Hepatocyte (in vitro differentiated cells): Measurements from ENCODE around the gene TTC8. TPM values are rescaled to one million over a fixed set of nuclear protein-coding genes. Genes with fewer than 3 reads are reported as not detected.
"Not testable (repeated sequence)": the region's sequence is repeated elsewhere in the genome, so short reads cannot be mapped to it uniquely, and the experiment has no call there.

ENCODE experiments used
- DNase-seq: peaks from one replicate; pipeline ENCODE4 v3.0.0-alpha.2; 2016; ENCODE audit warnings: low spot score
- H2AFZ ChIP-seq: fragments of 200-600 bp; sonication (generic); 2 replicates; pipeline ENCODE4 v1.6.0; 2016; ENCODE audit warnings: antibody characterized with exemption, mild to moderate bottlenecking
- H3K27ac ChIP-seq: fragments of 200-600 bp; sonication (generic); 2 replicates; pipeline ENCODE4 v1.5.1; 2016; ENCODE audit warnings: mild to moderate bottlenecking
- H3K27me3 ChIP-seq: fragments of 200-600 bp; sonication (generic); 2 replicates; pipeline ENCODE4 v1.6.1; 2016
- H3K36me3 ChIP-seq: fragments of 200-600 bp; sonication (generic); replicated peaks from 2 replicates; pipeline ENCODE4 v1.5.1; 2016; ENCODE audit warnings: low read depth; ENCODE audit not compliant: insufficient read depth
- H3K4me1 ChIP-seq: fragments of 200-600 bp; sonication (generic); 2 replicates; pipeline ENCODE4 v1.5.1; 2016; ENCODE audit warnings: mild to moderate bottlenecking, moderate library complexity; ENCODE audit not compliant: insufficient read depth
- H3K4me2 ChIP-seq: fragments of 200-600 bp; sonication (generic); 2 replicates; pipeline ENCODE4 v1.6.0; 2016
- H3K4me3 ChIP-seq: fragments of 200-600 bp; sonication (generic); 2 replicates; pipeline ENCODE4 v1.5.1; 2016; ENCODE audit warnings: mild to moderate bottlenecking
- H3K79me2 ChIP-seq: fragments of 200-600 bp; sonication (generic); 2 replicates; pipeline ENCODE4 v1.6.0; 2017; ENCODE audit warnings: mild to moderate bottlenecking
- H3K9me2 ChIP-seq: fragments of 200-600 bp; sonication (generic); replicated peaks from 2 replicates; pipeline ENCODE4 v1.6.0; 2017; ENCODE audit warnings: mild to moderate bottlenecking; ENCODE audit not compliant: insufficient read depth
- H3K9me3 ChIP-seq: fragments of 200-600 bp; sonication (generic); 2 replicates; pipeline ENCODE4 v1.5.1; 2016; ENCODE audit warnings: low read depth, mild to moderate bottlenecking
- H4K20me1 ChIP-seq: fragments of 200-600 bp; sonication (generic); 2 replicates; pipeline ENCODE4 v1.6.0; 2016; ENCODE audit warnings: mild to moderate bottlenecking; ENCODE audit not compliant: insufficient read depth, poor library complexity, severe bottlenecking
- EZH2 ChIP-seq: fragments of 200-600 bp; sonication (generic); IDR thresholded peaks from 2 replicates; pipeline ENCODE4 v1.6.1; 2016; ENCODE audit warnings: antibody characterized with exemption, mild to moderate bottlenecking, borderline replicate concordance
- EZH2phosphoT487 ChIP-seq: fragments of 200-600 bp; sonication (generic); IDR thresholded peaks from one replicate; pipeline ENCODE4 v1.6.1; 2018; ENCODE audit warnings: antibody characterized with exemption, mild to moderate bottlenecking, low read depth, moderate library complexity; ENCODE audit not compliant: unreplicated experiment, severe bottlenecking
- WGBS: methylation state at CpG from one replicate; pipeline ENCODE4 v1.1.6; 2016; ENCODE audit warnings: low lambda C conversion rate; ENCODE audit errors: missing lambda C conversion rate; 5-methylcytosine and 5-hydroxymethylcytosine counted together
- polyA plus RNA-seq: library from polyadenylated mRNA; unstranded; fragments of >200 nt; fragmentation: Nextera tagmentation; extraction: Ambion mirVana; gene quantifications from 2 replicates; pipeline ENCODE4 v1.2.1, GENCODE V29; 2016
- total RNA-seq: library from RNA; depleted of rRNA; stranded (reverse); fragments of >200 nt; gene quantifications from 2 replicates; pipeline ENCODE4 v1.2.3, GENCODE V29; 2014
- TF ChIP-seq, protein P1 (sequence below): fragments of 200-600 bp; sonication (generic); IDR thresholded peaks from 2 replicates; pipeline ENCODE4 v1.5.1; 2016; ENCODE audit warnings: antibody characterized with exemption, mild to moderate bottlenecking; ENCODE audit not compliant: poor library complexity

TTC8 gene
- total RNA-seq = 18.4 and 25.6 TPM in 2 replicates
- polyA plus RNA-seq = 21.4 and 23.0 TPM in 2 replicates

DNA sequence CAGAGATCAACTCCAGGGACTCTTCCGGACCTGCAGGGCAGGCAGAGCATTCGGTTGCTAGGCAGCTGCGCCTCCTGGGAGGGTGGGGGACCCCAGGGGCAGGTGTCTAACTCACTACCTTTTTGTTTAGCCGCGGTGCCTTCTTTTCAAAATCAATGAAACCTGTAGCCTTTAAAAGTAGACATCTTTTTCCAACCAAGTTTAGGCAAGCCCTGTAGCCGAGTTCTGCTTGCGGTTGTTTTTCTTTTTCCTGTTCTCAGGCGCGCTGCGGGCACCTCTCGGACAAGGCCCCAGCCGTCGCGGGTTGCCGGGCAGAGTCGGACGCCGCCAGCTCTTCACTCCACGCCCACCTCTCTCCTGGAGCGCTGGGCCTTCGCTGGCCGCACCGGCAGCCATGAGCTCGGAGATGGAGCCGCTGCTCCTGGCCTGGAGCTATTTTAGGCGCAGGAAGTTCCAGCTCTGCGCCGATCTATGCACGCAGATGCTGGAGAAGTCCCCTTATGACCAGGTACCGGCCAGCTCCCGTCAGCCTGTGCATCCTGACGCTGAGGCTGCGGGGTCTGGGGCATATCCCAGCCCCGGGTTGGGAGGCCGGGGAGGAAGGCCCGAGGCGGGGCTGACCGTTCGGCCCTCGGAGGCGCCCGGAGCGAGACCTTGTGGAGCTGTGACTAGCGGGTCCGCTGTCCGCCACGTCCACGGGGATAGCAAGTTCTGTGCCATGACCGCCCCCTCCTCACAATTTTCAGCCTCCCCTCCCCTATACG is at the start of gene TTC8:
Gene TTC8, plus strand, starts transcription at position 338 of the 764 bp plus-strand sequence. Its CDS starts 57 bp downstream, at position 395.
- peak within 1 kb of the TSS; percentile 92 for H3K27ac ChIP-seq
- H3K36me3 ChIP-seq = no peaks in the 10 kb centered on the region
- no peaks in the 10 kb centered on the region for H4K20me1 ChIP-seq
- peak within 1 kb of the TSS; percentile 70 for H3K4me2 ChIP-seq
- WGBS = under 1% methylated on average over 48 of the region's 50 CpGs
- TF ChIP-seq EZH2 = no peak
- no peak for TF ChIP-seq EZH2phosphoT487
- TF ChIP-seq, protein P1, sequence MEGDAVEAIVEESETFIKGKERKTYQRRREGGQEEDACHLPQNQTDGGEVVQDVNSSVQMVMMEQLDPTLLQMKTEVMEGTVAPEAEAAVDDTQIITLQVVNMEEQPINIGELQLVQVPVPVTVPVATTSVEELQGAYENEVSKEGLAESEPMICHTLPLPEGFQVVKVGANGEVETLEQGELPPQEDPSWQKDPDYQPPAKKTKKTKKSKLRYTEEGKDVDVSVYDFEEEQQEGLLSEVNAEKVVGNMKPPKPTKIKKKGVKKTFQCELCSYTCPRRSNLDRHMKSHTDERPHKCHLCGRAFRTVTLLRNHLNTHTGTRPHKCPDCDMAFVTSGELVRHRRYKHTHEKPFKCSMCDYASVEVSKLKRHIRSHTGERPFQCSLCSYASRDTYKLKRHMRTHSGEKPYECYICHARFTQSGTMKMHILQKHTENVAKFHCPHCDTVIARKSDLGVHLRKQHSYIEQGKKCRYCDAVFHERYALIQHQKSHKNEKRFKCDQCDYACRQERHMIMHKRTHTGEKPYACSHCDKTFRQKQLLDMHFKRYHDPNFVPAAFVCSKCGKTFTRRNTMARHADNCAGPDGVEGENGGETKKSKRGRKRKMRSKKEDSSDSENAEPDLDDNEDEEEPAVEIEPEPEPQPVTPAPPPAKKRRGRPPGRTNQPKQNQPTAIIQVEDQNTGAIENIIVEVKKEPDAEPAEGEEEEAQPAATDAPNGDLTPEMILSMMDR = no peak
- peak; percentile 96 for DNase-seq
- H3K79me2 ChIP-seq = peaks cover 39% of the 10 kb centered on the region
- H2AFZ ChIP-seq = peak within 1 kb of the TSS; percentile 77
- H3K9me3 ChIP-seq = no peaks in the 10 kb centered on the region
- no peaks in the 10 kb centered on the region for H3K9me2 ChIP-seq
- peak within 1 kb of the TSS; percentile 45 for H3K4me3 ChIP-seq
- no peaks in the 10 kb centered on the region for H3K27me3 ChIP-seq
- peaks cover 6% of the 10 kb centered on the region for H3K4me1 ChIP-seq

DNA sequence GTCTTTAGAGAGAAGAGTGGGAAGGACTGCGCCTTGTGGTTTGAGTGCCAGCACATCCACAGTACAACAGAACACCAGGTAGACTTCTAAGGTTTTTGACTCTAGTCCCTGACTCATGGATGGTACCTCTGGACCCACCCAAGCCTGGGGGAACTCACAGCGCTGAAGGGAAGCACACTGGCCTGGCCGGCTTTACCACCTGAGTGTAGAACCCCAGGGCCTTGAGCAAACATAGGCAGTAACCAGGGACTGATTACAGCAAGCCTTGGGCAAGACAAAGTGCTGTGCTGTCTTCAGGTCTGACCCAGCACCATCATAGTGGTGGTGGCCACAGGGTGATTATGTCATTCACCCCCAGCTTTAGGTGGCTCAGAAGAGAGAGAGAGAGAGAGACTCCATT is 48.9 kb upstream of the TTC8 start:
- H3K27me3 ChIP-seq = no peaks in the 10 kb centered on the region
- no peaks in the 10 kb centered on the region for H3K4me1 ChIP-seq
- WGBS = 90% methylated on average over 3 of the region's 3 CpGs
- H4K20me1 ChIP-seq = no peaks in the 10 kb centered on the region
- no peaks in the 10 kb centered on the region for H3K9me3 ChIP-seq
- no peak for TF ChIP-seq EZH2phosphoT487
- no peaks in the 10 kb centered on the region for H3K79me2 ChIP-seq
- H2AFZ ChIP-seq = no peak overlapping the region
- H3K4me3 ChIP-seq = no peak overlapping the region
- no peak for DNase-seq
- no peaks in the 10 kb centered on the region for H3K36me3 ChIP-seq
- H3K9me2 ChIP-seq = no peaks in the 10 kb centered on the region
- H3K4me2 ChIP-seq = no peak overlapping the region
- no peak overlapping the region for H3K27ac ChIP-seq

DNA sequence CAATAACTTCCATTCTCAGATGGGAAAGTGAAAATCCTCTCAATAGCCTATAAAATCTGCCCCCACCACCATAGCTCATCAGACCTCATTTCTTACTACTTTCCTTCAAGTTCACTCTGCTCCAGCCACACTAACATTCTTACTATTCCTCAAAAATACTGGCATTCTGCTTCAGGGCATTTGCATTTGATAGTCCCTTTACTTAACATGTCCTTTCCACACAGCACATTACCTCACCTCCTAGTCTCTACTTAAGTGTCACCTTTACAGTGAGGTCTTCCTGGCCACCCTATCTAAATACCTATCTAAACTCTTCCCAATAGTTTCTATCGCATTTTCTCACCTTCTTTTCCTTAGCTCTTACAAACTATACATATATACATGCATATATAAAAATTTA is 38.5 kb upstream of the TTC8 start:
- TF ChIP-seq, protein P1 = no peak
- TF ChIP-seq EZH2 (no peak), EZH2phosphoT487 (no peak)
- DNase-seq = no peak
- Histone ChIP-seq H3K9me2 (no peaks in the 10 kb centered on the region), H3K79me2 (no peaks in the 10 kb centered on the region), H2AFZ (no peak overlapping the region), H3K4me3 (no peak overlapping the region), H3K4me2 (no peak overlapping the region), H3K27ac (no peak overlapping the region), H3K27me3 (peaks cover 10% of the 10 kb centered on the region), H3K9me3 (no peaks in the 10 kb centered on the region), H3K36me3 (no peaks in the 10 kb centered on the region), H4K20me1 (no peaks in the 10 kb centered on the region), H3K4me1 (no peaks in the 10 kb centered on the region)
- WGBS = 84% methylated on average over 1 of the region's 1 CpG

DNA sequence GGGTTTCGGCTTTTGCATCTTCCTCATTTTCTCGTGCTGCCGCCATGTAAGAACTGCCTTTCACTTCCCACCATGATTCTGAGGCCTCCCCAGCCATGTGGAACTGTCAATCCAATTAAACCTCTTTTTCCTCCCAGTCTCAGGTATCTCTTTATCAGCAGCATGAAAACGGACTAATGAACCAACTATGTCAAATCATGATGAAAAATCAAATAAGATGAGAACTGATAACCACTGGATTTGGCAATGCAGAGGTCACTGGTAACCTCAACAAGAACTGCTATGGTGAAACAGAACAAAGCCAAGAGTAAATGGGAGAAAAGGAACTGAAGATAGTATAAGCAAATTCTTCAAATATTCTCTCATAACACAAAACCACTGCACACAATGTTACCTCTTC is 37.7 kb upstream of the TTC8 start:
- H3K4me1 ChIP-seq = peaks cover under 1% of the 10 kb centered on the region
- 90% methylated on average over 4 of the region's 4 CpGs for WGBS
- H2AFZ ChIP-seq = no peak overlapping the region
- H3K9me2 ChIP-seq = no peaks in the 10 kb centered on the region
- no peak for DNase-seq
- H4K20me1 ChIP-seq = no peaks in the 10 kb centered on the region
- H3K27me3 ChIP-seq = peaks cover 18% of the 10 kb centered on the region
- H3K79me2 ChIP-seq = no peaks in the 10 kb centered on the region
- no peak overlapping the region for H3K4me2 ChIP-seq
- no peaks in the 10 kb centered on the region for H3K9me3 ChIP-seq
- H3K27ac ChIP-seq = no peak overlapping the region
- TF ChIP-seq EZH2phosphoT487 (no peak), EZH2 (no peak)
- TF ChIP-seq, protein P1 = no peak
- no peaks in the 10 kb centered on the region for H3K36me3 ChIP-seq
- H3K4me3 ChIP-seq = no peak overlapping the region

DNA sequence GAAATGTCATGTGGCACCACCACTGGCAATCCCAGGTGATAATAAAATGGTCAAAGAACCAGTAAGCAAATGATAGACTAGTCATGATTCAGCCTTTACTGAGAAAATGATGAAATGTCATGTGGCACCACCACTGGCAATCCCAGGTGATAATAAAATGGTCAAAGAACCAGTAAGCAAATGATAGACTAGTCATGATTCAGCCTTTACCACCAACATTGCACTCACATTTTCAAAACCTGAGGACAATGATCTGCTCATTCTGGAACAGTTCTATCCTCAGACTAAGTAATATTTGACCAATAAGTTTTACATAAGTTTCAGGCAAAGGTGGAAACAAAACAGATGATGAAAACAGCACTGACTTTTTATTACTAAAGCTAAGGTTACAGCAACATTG is 34.9 kb upstream of the TTC8 start:
- not testable (repeated sequence) for H2AFZ ChIP-seq, H3K79me2 ChIP-seq, DNase-seq, H3K9me3 ChIP-seq, H3K27ac ChIP-seq, H3K4me3 ChIP-seq, H3K4me1 ChIP-seq, H3K4me2 ChIP-seq, H3K36me3 ChIP-seq, H4K20me1 ChIP-seq, H3K9me2 ChIP-seq
- peaks cover 24% of the 10 kb centered on the region for H3K27me3 ChIP-seq
